IPS DF 6.9 (cell line): Measurements from ENCODE around the gene NME8.

Experiments
- DNase-seq: peaks from one replicate; pipeline ENCODE4 v3.0.0-alpha.2; 2013; ENCODE audit warnings: low read depth, low spot score
- H3K27ac ChIP-seq: one replicate; pipeline ENCODE4 v1.5.1; 2013; ENCODE audit warnings: low read length, control low read depth
- H3K27me3 ChIP-seq: 2 replicates; pipeline ENCODE4 v1.6.1; 2013; ENCODE audit warnings: mild to moderate bottlenecking, low read length; ENCODE audit not compliant: control insufficient read depth, insufficient read depth
- H3K36me3 ChIP-seq: 2 replicates; pipeline ENCODE4 v1.6.1; 2013; ENCODE audit warnings: low read length; ENCODE audit not compliant: control insufficient read depth, insufficient read depth
- H3K4me1 ChIP-seq: 2 replicates; pipeline ENCODE4 v1.6.1; 2013; ENCODE audit warnings: low read length; ENCODE audit not compliant: control insufficient read depth, insufficient read depth
- H3K4me3 ChIP-seq: 2 replicates; pipeline ENCODE4 v1.5.1; 2013; ENCODE audit warnings: mild to moderate bottlenecking, low read length
- H3K9me3 ChIP-seq: 2 replicates; pipeline ENCODE4 v1.6.1; 2013; ENCODE audit warnings: low read length, inconsistent platforms; ENCODE audit not compliant: control insufficient read depth, insufficient read depth
- WGBS: extraction: QIAGEN DNeasy Blood & Tissue Kit; methylation state at CpG from one replicate; pipeline ENCODE4 v1.1.7; 2013; ENCODE audit warnings: mixed read lengths, missing lambda C conversion rate; ENCODE audit not compliant: insufficient read length, insufficient coverage; 5-methylcytosine and 5-hydroxymethylcytosine counted together

Gene NME8

DNA sequence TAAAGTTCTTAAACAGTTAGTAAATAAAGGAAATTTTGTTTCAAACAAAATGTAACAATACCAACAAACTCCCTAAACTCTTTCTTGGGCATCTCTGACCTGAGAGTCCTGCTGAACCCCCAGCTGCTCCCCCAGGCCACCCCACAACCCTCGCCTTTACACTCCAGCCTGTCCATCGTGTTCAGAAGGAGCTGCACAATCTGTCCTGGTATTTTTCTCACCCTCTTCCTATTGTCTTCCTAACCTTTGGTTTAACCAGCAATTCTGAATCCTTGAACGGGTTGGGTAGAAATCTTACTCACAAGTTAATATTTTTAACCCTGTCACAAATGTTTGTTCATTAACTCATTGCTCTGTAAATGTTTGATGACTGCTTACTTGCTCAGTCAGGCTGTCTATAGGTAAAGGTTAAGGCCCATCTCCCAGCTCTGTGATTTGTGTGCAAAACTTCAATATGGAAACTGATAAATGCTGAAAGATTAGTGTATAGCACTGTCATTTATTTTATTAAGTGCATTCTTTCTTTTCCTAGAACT lies 51.4 kb downstream of the NME8 start:
- no CpG with 5 or more reads among the region's 3 CpGs for WGBS

DNA sequence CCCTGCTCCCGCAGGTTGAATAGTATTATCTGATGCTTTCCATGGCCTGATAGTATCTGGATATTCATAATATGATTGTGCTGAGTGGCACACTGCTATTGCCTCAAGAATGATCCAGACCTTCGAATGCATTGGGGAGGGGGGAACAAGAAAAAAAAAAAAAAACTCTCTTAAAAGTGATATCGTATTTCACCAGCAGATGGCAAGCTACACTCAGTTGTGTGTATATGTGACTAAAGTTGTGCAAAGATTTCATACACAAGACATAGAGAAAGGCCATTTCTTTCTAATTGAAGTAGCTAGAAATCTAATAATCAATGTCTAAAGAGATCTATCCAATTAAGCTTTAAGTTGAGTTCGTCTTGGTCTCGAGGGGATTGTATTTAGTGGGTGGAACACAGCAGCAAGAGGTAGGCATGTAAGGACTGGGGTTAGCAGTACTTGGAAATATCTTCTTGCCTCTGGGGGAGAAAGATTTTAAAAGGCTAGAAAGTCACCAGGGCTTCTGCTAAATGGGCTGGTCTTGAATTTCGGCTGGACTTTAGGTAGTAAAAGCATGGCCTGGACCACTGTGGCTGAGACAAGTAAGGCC lies 52.9 kb downstream of the NME8 start:
- Histone ChIP-seq H3K27ac (no peak overlapping the region), H3K4me3 (no peak overlapping the region), H3K9me3 (no peaks in the 10 kb centered on the region), H3K36me3 (no peaks in the 10 kb centered on the region), H3K27me3 (no peaks in the 10 kb centered on the region), H3K4me1 (no peaks in the 10 kb centered on the region)
- no CpG with 5 or more reads among the region's 6 CpGs for WGBS
- no peak for DNase-seq

More for the DNA sequence above, 51.4 kb downstream of the NME8 start:
- Histone ChIP-seq H3K36me3 (no peaks in the 10 kb centered on the region), H3K27me3 (no peaks in the 10 kb centered on the region), H3K4me1 (no peaks in the 10 kb centered on the region), H3K9me3 (no peaks in the 10 kb centered on the region), H3K27ac (no peak overlapping the region), H3K4me3 (no peak overlapping the region)
- DNase-seq, result no peak

DNA sequence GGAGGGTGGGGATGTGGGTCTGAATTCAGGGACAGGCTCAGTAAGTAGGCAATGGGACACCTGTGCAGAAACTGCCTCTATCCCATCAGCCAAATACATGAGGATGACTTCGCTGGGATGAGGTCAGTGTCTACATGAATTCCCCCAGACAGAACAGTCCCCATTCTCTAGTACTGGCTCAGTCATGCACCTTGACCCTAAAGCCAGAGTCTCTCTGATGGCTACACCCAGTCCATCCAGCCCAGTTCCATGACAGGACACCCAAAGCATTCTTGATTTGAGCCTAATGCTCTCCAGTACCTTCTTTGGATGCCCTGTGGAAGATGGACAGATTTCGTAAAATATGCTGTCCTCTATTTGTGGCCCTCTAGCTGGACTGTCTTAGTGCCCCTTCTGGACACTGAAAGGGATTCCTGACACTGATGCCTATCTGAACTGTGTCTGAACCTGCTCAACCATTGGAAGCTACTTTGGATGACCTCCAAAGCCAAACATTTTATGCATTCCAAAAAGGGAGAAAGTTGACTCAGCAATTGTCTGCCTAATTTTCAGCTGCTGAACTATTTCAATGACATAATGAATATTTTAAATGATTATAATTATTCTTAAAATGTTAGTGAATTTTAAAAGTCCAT lies 53.6 kb downstream of the NME8 start:
- H3K27me3 ChIP-seq, result no peaks in the 10 kb centered on the region
- H3K4me3 ChIP-seq, result no peak overlapping the region
- H3K36me3 ChIP-seq, result no peaks in the 10 kb centered on the region
- no CpG with 5 or more reads among the region's 2 CpGs for WGBS
- no peak for DNase-seq
- no peak overlapping the region for H3K27ac ChIP-seq
- no peaks in the 10 kb centered on the region for H3K9me3 ChIP-seq
- no peaks in the 10 kb centered on the region for H3K4me1 ChIP-seq

DNA sequence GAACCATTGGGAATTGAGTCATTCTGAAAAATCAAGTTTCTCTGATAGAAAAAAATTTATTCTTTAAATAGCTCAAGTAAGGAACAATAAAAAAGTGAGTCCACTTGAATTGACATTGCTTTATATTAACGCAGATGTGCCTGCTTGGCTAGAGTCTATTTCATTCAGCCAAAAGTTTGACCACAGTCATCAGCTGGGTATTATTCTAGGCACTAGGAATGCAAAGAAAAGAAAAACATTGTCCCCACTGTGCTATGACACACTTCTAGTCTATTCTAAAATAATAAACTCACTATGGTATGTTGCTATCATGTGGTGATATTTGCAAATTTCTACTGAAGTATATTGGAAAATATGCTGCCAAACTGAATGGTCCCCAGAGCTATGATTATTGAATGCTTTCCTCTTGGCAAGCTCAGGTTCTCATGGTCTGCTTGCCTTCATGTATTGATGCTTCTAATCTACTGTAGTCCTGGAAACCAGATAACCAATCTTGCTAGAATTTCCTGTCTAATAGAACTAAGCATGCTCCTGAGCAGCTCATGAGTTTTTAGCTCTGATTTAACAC lies 59.9 kb downstream of the NME8 start:
- Histone ChIP-seq H3K36me3 (no peaks in the 10 kb centered on the region), H3K9me3 (no peaks in the 10 kb centered on the region), H3K4me3 (no peak overlapping the region), H3K27ac (no peak overlapping the region), H3K4me1 (no peaks in the 10 kb centered on the region), H3K27me3 (no peaks in the 10 kb centered on the region; the same call in 1 of the 2 replicates)
- no peak for DNase-seq
- WGBS, result no CpG with 5 or more reads among the region's 1 CpG

DNA sequence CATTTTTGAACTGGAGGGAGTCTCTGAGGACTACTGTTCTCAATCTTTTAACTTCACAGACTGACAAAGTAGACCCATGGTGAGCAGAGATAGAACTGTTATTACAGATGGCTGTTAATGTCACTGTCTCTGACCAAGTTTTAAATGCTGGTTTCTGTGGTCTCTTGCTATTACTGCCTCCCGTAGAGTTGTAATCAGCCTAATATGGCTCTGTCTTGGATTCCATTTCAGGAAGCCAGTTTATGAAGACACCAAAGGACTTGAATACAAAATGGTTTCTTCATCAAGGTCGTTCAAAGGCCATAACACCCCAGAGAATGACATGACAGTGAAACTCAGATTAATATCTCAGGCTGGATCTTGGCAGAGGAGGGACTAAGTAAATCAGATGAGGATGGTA lies 64.4 kb downstream of the NME8 start:
- Histone ChIP-seq H3K4me3 (no peak overlapping the region), H3K27ac (no peak overlapping the region)
- WGBS, result no CpG with 5 or more reads among the region's 2 CpGs

DNA sequence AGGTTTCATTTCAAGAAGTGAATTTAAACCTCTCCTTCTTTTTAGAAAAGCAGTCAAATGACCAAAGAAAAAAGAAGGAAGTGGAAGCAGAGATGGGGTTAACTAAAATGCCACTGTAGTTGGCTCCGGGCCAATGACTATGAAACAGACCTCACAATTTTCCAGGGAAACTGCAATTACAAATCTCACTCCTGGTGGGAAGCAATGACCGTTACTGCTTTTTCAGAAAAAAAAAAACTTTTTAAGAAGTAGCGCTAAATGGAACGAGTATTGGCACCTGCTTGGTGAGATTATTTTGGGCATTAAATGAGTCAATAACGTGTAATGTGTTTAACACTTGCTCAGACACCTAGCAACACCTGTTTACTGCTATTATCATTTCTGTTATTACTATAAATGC lies 67.0 kb downstream of the NME8 start:
- Histone ChIP-seq H3K4me3 (no peak overlapping the region), H3K4me1 (peaks cover 2% of the 10 kb centered on the region; the same call in 1 of the 2 replicates), H3K27ac (no peak overlapping the region), H3K9me3 (no peaks in the 10 kb centered on the region), H3K27me3 (peaks cover 10% of the 10 kb centered on the region), H3K36me3 (no peaks in the 10 kb centered on the region)
- no CpG with 5 or more reads among the region's 5 CpGs for WGBS
- DNase-seq, result no peak

More for the DNA sequence above, 64.4 kb downstream of the NME8 start:
- Histone ChIP-seq H3K4me1 (peaks cover 2% of the 10 kb centered on the region; the same call in 1 of the 2 replicates), H3K9me3 (no peaks in the 10 kb centered on the region), H3K36me3 (no peaks in the 10 kb centered on the region), H3K27me3 (peaks cover 10% of the 10 kb centered on the region)
- DNase-seq, result no peak

DNA sequence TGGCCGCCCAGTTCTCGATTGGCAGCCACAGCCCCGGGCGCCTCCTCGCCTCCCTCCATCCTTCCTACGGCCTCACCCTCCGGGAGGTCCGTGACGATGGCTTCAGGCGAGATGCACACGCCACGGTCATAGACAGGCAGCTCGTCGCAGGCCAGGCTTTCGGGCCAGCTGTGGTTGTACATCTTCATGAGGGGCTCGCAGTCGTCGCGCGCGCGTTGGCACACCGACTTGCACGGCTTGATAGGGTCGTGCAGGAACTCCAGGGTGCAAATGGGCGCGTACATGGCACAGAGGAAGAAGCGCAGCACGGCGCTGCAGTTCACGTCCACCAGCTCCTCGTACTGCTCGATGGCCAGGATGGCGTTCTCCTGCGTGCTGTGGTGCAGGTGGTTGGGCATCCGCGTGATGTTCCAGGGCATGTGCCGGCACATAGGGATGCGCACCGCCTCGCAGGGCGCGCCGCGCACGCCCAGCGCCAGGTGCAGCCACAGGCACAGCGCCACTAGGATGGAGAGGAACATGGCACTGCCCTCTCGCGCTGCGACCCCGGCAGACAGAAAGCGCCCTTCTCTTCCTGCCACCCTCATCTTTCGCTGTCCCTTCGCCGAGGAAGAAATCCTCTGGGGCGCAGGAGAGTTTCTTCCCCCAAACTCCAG lies 67.7 kb downstream of the NME8 start:
- Histone ChIP-seq H3K4me1 (peaks cover 2% of the 10 kb centered on the region; the same call in 1 of the 2 replicates), H3K27ac (no peak overlapping the region), H3K27me3 (peaks cover 10% of the 10 kb centered on the region; the same call in 1 of the 2 replicates), H3K9me3 (no peaks in the 10 kb centered on the region), H3K4me3 (peak overlapping the region; percentile 51; the same call in 1 of the 2 replicates), H3K36me3 (no peaks in the 10 kb centered on the region)
- WGBS, result no CpG with 5 or more reads among the region's 57 CpGs
- no peak for DNase-seq

DNA sequence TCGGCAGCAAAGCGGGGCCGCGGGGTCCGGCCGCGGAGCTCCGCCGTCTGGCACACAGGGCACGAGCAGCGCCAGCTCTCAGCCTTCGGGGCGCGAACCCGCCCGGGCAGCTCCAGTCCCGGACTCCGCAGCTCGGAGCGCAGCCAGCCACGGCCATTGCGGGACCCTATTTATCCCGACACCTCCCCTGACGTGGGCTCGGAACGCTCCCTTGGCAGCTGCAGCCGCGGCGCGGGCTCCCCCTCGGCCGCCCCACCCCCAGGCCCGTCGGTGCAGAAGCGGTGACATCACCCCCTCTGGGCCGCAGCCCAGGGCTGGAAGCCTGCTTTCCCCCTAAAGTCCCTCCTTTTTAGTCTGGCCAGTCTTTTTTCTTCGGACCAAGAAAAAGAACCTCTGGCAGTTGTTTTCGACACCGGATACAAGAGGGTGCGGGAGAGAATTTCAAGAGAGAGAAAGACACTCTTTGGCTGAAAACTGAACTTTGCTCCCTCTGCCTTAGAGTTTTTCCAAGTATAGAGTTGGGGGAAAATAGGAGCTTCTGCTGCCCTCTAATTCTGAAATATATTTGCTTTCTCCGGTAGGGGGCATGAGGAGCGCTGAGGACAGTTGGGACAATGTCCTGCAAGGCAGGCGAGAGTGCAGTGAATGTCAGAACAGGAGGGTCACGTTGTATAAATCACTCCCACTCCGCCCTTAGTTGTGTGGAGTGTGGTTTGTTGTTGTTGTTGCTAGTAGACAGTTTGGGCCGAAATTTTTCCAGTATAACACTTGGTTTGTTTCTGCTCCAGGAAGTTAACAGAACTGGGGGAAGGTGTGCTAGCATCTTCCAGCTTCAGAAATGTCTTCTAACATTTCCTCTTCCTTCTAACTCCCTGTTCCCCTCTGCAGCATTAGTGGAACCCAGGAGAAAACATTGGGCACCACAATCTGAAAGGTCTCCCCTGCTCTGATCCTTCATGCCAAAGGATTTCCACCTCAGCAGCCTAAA lies 68.6 kb downstream of the NME8 start, which contains the start of gene SFRP4:
SFRP4 (minus strand) TSS at position 145 of the 988 bp plus-strand sequence. CDS start 280 bp downstream, outside the sequence.
- Histone ChIP-seq H3K27me3 (peaks cover 10% of the 10 kb centered on the region; the same call in 1 of the 2 replicates), H3K9me3 (no peaks in the 10 kb centered on the region), H3K4me3 (peak within 1 kb of the TSS; percentile 51; the same call in 1 of the 2 replicates), H3K27ac (no peak within 1 kb of the TSS), H3K4me1 (peaks cover 2% of the 10 kb centered on the region; the same call in 1 of the 2 replicates), H3K36me3 (no peaks in the 10 kb centered on the region)
- WGBS, result no CpG with 5 or more reads among the region's 46 CpGs
- no peak for DNase-seq

DNA sequence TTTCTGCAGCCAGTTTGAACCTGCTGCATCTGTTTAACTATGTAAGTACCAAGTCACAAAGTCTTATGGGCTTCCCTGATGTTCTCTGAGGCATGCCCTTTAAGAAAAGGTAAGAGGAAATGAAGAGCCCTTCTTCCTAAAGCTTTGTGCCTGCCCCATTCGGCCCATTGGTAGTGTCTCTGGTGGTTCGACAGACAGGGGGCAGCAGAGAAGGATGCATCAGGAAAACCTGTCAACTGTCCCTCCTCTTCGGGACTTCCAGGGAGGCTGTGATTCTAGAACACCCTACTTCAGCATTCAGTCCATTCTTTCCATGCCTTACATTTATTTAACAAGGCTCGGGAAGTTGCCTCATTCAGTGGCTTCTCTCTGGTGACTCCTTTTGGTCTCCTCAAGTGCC lies 70.1 kb downstream of the NME8 start:
- H3K27ac ChIP-seq, result no peak overlapping the region
- H3K27me3 ChIP-seq, result peaks cover 10% of the 10 kb centered on the region; the same call in 1 of the 2 replicates
- no peaks in the 10 kb centered on the region for H3K9me3 ChIP-seq
- no CpG with 5 or more reads among the region's 4 CpGs for WGBS
- DNase-seq, result no peak
- peaks cover 2% of the 10 kb centered on the region; the same call in 1 of the 2 replicates for H3K4me1 ChIP-seq
- no peaks in the 10 kb centered on the region for H3K36me3 ChIP-seq
- no peak overlapping the region for H3K4me3 ChIP-seq
